ENCODE data around the gene GNB1L.

The GNB1L gene

GRCh38 chr22:19896665-19897355 is 42.1 kb upstream of the GNB1L start:
- ChIA-PET POLR2A (no interaction called here), CTCF (interaction anchor here (3.0 to 9.7 kb wide), 2 partner anchors 16 to 166 kb away, joined by 23 to 76 read pairs; no protein-coding TSS in a partner anchor)
- no peak for DNase-seq (ENCODE audit: low read depth, low spot score)
- no peak for TF ChIP-seq CTCF (IDR thresholded peaks at IDR 0.05; ENCODE audit: insufficient read depth, low read length, missing control alignments)
- no peak overlapping the region for H3K4me3 ChIP-seq (ENCODE audit: low read depth, low read length)

DNA sequence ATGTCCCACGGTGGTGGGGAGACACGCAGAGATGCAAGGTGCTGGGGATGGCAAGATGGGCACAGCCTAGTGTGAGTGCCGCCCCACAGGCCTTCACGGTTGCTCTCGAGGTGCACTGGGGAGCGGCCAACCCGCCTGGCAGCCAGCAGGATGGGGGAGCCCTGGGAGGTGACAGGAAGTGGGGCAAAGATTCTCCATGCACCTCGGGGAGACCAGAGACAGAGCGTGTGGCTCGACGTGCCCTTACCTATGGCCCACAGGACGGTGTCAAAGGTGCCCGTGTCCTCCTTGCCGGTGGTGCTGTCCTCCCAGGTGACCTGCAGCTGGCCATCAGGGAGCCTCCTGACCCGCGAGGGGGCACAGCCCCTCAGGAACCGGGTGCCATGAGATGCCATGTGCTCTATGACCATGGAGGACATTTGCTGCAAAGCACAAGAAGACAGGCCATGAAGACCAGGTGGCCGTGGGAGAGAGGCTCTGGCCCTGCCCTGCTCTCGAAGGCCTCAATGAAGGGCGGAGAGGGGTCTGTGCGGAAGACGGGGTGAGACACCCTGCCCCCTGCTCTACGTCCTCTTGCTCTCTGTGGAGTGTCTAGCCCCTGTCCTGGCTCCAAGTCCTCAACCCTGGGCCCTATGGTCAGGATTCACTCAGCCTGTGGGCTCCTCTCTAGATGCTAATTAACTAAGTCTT is 40.6 kb upstream of the GNB1L start:
- no peak for TF ChIP-seq CTCF (IDR thresholded peaks at IDR 0.05; ENCODE audit: insufficient read depth, low read length, missing control alignments)
- H3K4me3 ChIP-seq (ENCODE audit: low read depth, low read length), result no peak overlapping the region
- no peak for DNase-seq (ENCODE audit: low read depth, low spot score)
- ChIA-PET CTCF (no interaction called here), POLR2A (no interaction called here)

DNA sequence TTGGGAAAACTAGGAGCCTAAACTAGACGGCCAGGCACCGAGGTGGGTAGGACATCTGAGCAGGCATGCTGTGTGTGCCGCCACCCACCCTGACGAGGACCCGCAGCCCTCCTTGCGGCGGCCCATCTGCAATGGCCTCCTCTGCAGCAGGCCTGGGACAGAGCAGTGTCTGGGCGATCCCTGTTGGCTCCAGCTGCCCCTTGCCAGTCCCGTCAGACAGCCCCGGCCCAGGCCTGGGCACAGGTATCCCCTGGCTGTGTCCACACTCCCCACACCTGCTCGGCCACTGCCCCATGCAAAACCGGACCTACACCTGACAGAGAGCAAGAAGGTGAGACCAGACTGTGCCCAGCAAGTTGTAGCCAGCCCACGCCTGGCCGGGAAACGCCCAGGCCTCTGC is 38.7 kb upstream of the GNB1L start:
- TF ChIP-seq CTCF (IDR thresholded peaks at IDR 0.05; ENCODE audit: insufficient read depth, low read length, missing control alignments), result no peak
- no peak for DNase-seq (ENCODE audit: low read depth, low spot score)
- CTCF ChIA-PET, result interaction anchor here (1.4 to 9.2 kb wide), 4 partner anchors 9 to 163 kb away, joined by 4 to 58 read pairs (median 11); no protein-coding TSS in a partner anchor
- H3K4me3 ChIP-seq (ENCODE audit: low read depth, low read length), result no peak overlapping the region
- POLR2A ChIA-PET, result no interaction called here

- ChIA-PET POLR2A (no interaction called here), CTCF (interaction anchor here (1.4 to 9.2 kb wide), 5 partner anchors 8 to 162 kb away, joined by 4 to 58 read pairs (median 5); no protein-coding TSS in a partner anchor)
- TF ChIP-seq CTCF (IDR thresholded peaks at IDR 0.05; ENCODE audit: insufficient read depth, low read length, missing control alignments), result no peak
Observed at GRCh38 chr22:19892925-19893324, 38.3 kb upstream of the GNB1L start.

GRCh38 chr22:19892257-19892879 is 37.7 kb upstream of the GNB1L start:
- CTCF ChIA-PET, result interaction anchor here (1.0 to 9.2 kb wide), 6 partner anchors 8 to 162 kb away, joined by 4 to 58 read pairs (median 5); no protein-coding TSS in a partner anchor
- POLR2A ChIA-PET, result interaction anchor here (2.2 kb wide), 1 partner anchor 11 kb away, joined by 7 read pairs; no protein-coding TSS in a partner anchor
- no peak for DNase-seq (ENCODE audit: low read depth, low spot score)
- no peak overlapping the region for H3K4me3 ChIP-seq (ENCODE audit: low read depth, low read length)
- TF ChIP-seq CTCF (IDR thresholded peaks at IDR 0.05; ENCODE audit: insufficient read depth, low read length, missing control alignments), result no peak

More at GRCh38 chr22:19892925-19893324, 38.3 kb upstream of the GNB1L start:
- DNase-seq (ENCODE audit: low read depth, low spot score), result no peak
- H3K4me3 ChIP-seq (ENCODE audit: low read depth, low read length), result no peak overlapping the region
